ENCODE results near the gene MRPS12. TPM values are rescaled to one million over a fixed set of nuclear protein-coding genes. Genes with fewer than 3 reads are reported as not detected.

MRPS12 gene
- total and polyA plus RNA-seq, 9 of the 15 experiments (the other 6 are each of a cell fraction or from before 2014, with no cell fraction given), result 8.1 to 174 (median 52.0) TPM

- TF ChIP-seq FOXM1 (IDR thresholded peaks at IDR 0.05; ENCODE audit: low read depth) (no peak), FOXM1 (CRISPR knock-in tag; IDR thresholded peaks at IDR 0.05; ENCODE audit: low read depth) (no peak), KLF10 (CRISPR knock-in tag; IDR thresholded peaks at IDR 0.05) (no peak), ZBTB7A (IDR thresholded peaks at IDR 0.05; ENCODE audit: borderline replicate concordance, control insufficient read depth, low read depth, low read length) (no peak), NCOA4 (IDR thresholded peaks at IDR 0.05; ENCODE audit: partially characterized antibody) (no peak), TBP (optimal IDR thresholded peaks at IDR 0.05; ENCODE audit: low read depth, low read length) (no peak), PCBP1 (IDR thresholded peaks at IDR 0.05; ENCODE audit: low read depth, low read length, poor library complexity, severe bottlenecking) (peak; percentile 21), ZZZ3 (IDR thresholded peaks at IDR 0.05) (no peak)
- intact Hi-C loops (cut with micrococcal nuclease) (no loop called here), in situ Hi-C loops (cut with MboI) (no loop called here)
- H3K27me3 ChIP-seq (ENCODE audit: control insufficient read depth in 2 of 2, insufficient read depth in 2 of 2, low read length in 2 of 2), result no peaks in the 10 kb centered on the region
- H3K9me1 ChIP-seq (ENCODE audit: control insufficient read depth, insufficient read depth, low read length), result no peaks in the 10 kb centered on the region
- H4K20me1 ChIP-seq (replicated peaks; ENCODE audit: control insufficient read depth, insufficient read depth, low read length), result no peaks in the 10 kb centered on the region
- H3K4me1 ChIP-seq (replicated peaks in 1 of 2; ENCODE audit: control insufficient read depth in 2 of 2, insufficient read depth in 2 of 2, low read length in 2 of 2), result peaks cover 0 to 48% of the 10 kb centered on the region in 2 experiments; a peak in 3 of 5 replicates
- 46% methylated on average over 3 of the region's 16 CpGs for WGBS (ENCODE audit: insufficient coverage, low coverage, missing lambda C conversion rate)
- H3K27ac ChIP-seq (ENCODE audit: extremely low read depth, low read depth, low read length), result no peak overlapping the region
- no peak for FAIRE-seq
- POLR2A ChIA-PET, result no interaction called here
- H2AFZ ChIP-seq (ENCODE audit: low read depth, low read length), result no peak overlapping the region
- H3K79me2 ChIP-seq (ENCODE audit: control insufficient read depth, insufficient read depth, low read length), result no peaks in the 10 kb centered on the region
- BruUV-seq (replicated peaks), result no TSS peak
- CTCF ChIA-PET (ENCODE audit: low intra/inter-chr PET ratio), result no interaction called here
- H3K9ac ChIP-seq (ENCODE audit: insufficient read depth in 1 of 2, low read depth in 2 of 2, low read length in 2 of 2), result peak overlapping the region in 1 of 2 experiments; percentile 68; a peak in 2 of 4 replicates
- H3K36me3 ChIP-seq (ENCODE audit: control insufficient read depth, insufficient read depth, low read length), result peaks cover 11% of the 10 kb centered on the region; the same call in 1 of the 3 replicates
- no peaks in the 10 kb centered on the region for H3K9me3 ChIP-seq (replicated peaks; ENCODE audit: control insufficient read depth, insufficient read depth, low read depth, low read length)
- ATAC-seq, result no peak
- no peak overlapping the region for H3K4me2 ChIP-seq (ENCODE audit: insufficient read depth, low read length)
- no peak overlapping the region for H3K4me3 ChIP-seq
- no peak for DNase-seq (ENCODE audit: extremely low read depth in 1 of 4, low spot score in 3 of 4)
Measured at GRCh38 chr19:38911388-38912001, 19.2 kb upstream of the MRPS12 start.
